Measurements from ENCODE around the gene ACACA.

- TF ChIP-seq EZH2 (IDR thresholded peaks at IDR 0.05; ENCODE audit: low read depth, unreplicated experiment) (no peak), CTCF (conservative IDR thresholded peaks at IDR 0.05; ENCODE audit: low read depth in 2 of 2) (no peak), EZH2phosphoT487 (IDR thresholded peaks at IDR 0.05; ENCODE audit: unreplicated experiment) (no peak), STAT1 (IDR thresholded peaks at IDR 0.05; ENCODE audit: unreplicated experiment) (no peak), CREB1 (CRISPR knock-in tag; IDR thresholded peaks at IDR 0.05; ENCODE audit: low read depth) (no peak), REST (IDR thresholded peaks at IDR 0.05; ENCODE audit: unreplicated experiment) (no peak), POLR2AphosphoS5 (IDR thresholded peaks at IDR 0.05; ENCODE audit: low read depth) (no peak), ZNF114 (CRISPR knock-in tag; IDR thresholded peaks at IDR 0.05) (no peak), JUNB (IDR thresholded peaks at IDR 0.05; ENCODE audit: unreplicated experiment) (no peak), ETS1 (IDR thresholded peaks at IDR 0.05) (no peak), ZNF462 (CRISPR knock-in tag; IDR thresholded peaks at IDR 0.05) (no peak), NANOG (IDR thresholded peaks at IDR 0.05; ENCODE audit: borderline replicate concordance) (no peak), ZNF331 (CRISPR knock-in tag; IDR thresholded peaks at IDR 0.05; ENCODE audit: low read depth) (no peak)
Observed at GRCh38 chr17:37417852-37418251, 11.2 kb upstream of the ACACA start.

Measured in GM23338 (cell line).